GM12873 (cell line): Measurements from ENCODE around the gene TSC22D4.

Experiments used
- CTCF ChIP-seq: IDR thresholded peaks from 2 replicates; pipeline ENCODE4 v1.5.1; 2012; ENCODE audit warnings: low read depth, mild to moderate bottlenecking, moderate library complexity, low read length, control low read depth; ENCODE audit not compliant: insufficient read depth; ENCODE audit errors: missing control alignments

The TSC22D4 gene

GRCh38 chr7:100488333-100489095 lies 9.5 kb upstream of the TSC22D4 start:
- TF ChIP-seq CTCF, result no peak

- TF ChIP-seq CTCF, result no peak
Measured at GRCh38 chr7:100486753-100487446, 7.9 kb upstream of the TSC22D4 start.

- TF ChIP-seq CTCF, result no peak
Measured at GRCh38 chr7:100486111-100486636, 7.2 kb upstream of the TSC22D4 start.

GRCh38 chr7:100485471-100485876 lies 6.5 kb upstream of the TSC22D4 start:
- TF ChIP-seq CTCF, result no peak

- TF ChIP-seq CTCF, result no peak
Measured at GRCh38 chr7:100484673-100485045, 5.6 kb upstream of the TSC22D4 start.

- no peak for TF ChIP-seq CTCF
Measured at GRCh38 chr7:100483722-100484672, 5.0 kb upstream of the TSC22D4 start, which contains the start of gene NYAP1. Gene NYAP1, plus strand, starts transcription at chr7:100483927. Its CDS starts 1,385 bp downstream, at chr7:100485312.
